Measurements from ENCODE around the gene ERC1. TPM values are rescaled to one million over a fixed set of nuclear protein-coding genes. Genes with fewer than 3 reads are reported as not detected.

The ERC1 gene
- total and polyA plus RNA-seq, 9 of the 15 experiments (the other 6 are each of a cell fraction or from before 2014, with no cell fraction given) = 0.74 to 11.8 (median 4.8) TPM

GRCh38 chr12:1496162-1496900, 505.3 kb downstream of the ERC1 start:
- H3K4me3 ChIP-seq = no peak overlapping the region
- H3K36me3 ChIP-seq (ENCODE audit: control insufficient read depth, insufficient read depth, low read length) = no peaks in the 10 kb centered on the region; the same call in 2 of the 3 replicates
- TF ChIP-seq SMARCC2 (IDR thresholded peaks at IDR 0.05; ENCODE audit: low read depth) = no peak
- TF ChIP-seq CHCHD3 (CRISPR knock-in tag; IDR thresholded peaks at IDR 0.05) = no peak
- no peak for TF ChIP-seq GABPA (tag; conservative IDR thresholded peaks at IDR 0.05; ENCODE audit: low read depth)
- intact Hi-C loops (cut with micrococcal nuclease) (no loop called here), in situ Hi-C loops (cut with MboI) (no loop called here)
- POLR2A ChIA-PET = no interaction called here
- no peak overlapping the region for H3K27ac ChIP-seq (ENCODE audit: extremely low read depth, low read depth, low read length)
- H3K4me2 ChIP-seq (ENCODE audit: insufficient read depth, low read length) = no peak overlapping the region
- no TSS peak for BruUV-seq (replicated peaks)
- no peak overlapping the region for H2AFZ ChIP-seq (ENCODE audit: low read depth, low read length)
- H3K27me3 ChIP-seq (ENCODE audit: control insufficient read depth in 2 of 2, insufficient read depth in 2 of 2, low read length in 2 of 2) = no peaks in the 10 kb centered on the region
- H3K9ac ChIP-seq (ENCODE audit: insufficient read depth in 1 of 2, low read depth in 2 of 2, low read length in 2 of 2) = peak overlapping the region in 1 of 2 experiments; percentile 52; a peak in 1 of 4 replicates
- FAIRE-seq (no peak), DNase-seq (ENCODE audit: extremely low read depth in 1 of 4, low spot score in 3 of 4) (no peak), ATAC-seq (no peak)
- 83% methylated on average over 19 of the region's 23 CpGs for WGBS (ENCODE audit: insufficient coverage, low coverage, missing lambda C conversion rate)
- CTCF ChIA-PET (ENCODE audit: low intra/inter-chr PET ratio) = no interaction called here
- H3K79me2 ChIP-seq (ENCODE audit: control insufficient read depth, insufficient read depth, low read length) = peaks cover 5% of the 10 kb centered on the region; the same call in 1 of the 3 replicates
- H3K4me1 ChIP-seq (replicated peaks in 1 of 2; ENCODE audit: control insufficient read depth in 2 of 2, insufficient read depth in 2 of 2, low read length in 2 of 2) = peaks cover 30 to 35% of the 10 kb centered on the region in 2 experiments; a peak in 4 of 5 replicates
- no peaks in the 10 kb centered on the region for H3K9me1 ChIP-seq (ENCODE audit: control insufficient read depth, insufficient read depth, low read length)
- H4K20me1 ChIP-seq (replicated peaks; ENCODE audit: control insufficient read depth, insufficient read depth, low read length) = no peaks in the 10 kb centered on the region
- no peaks in the 10 kb centered on the region; the same call in none of the 2 replicates for H3K9me3 ChIP-seq (replicated peaks; ENCODE audit: control insufficient read depth, insufficient read depth, low read depth, low read length)

DNA sequence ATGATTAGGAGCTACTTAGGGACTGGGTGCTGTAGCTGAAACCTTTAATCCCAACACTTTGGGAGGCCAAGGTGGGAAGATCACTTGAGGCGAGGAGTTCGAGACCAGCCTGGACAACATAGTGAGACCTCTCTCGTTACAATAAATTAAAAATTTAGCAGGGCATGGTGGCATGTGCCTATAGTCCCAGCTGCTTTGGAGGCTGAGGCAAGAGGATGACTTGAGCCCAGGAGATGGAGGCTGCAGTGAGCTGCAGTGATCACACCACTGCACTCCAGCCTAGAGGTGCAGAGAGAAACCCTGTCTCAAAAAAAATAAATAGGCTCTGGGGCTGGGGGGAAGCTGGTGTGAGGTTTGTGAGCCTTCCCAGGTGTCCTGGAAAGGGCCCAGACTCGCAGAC, 506.1 kb downstream of the ERC1 start:
- CTCF ChIA-PET (ENCODE audit: low intra/inter-chr PET ratio) = no interaction called here
- no peak for FAIRE-seq

More for the DNA sequence above, 506.1 kb downstream of the ERC1 start:
- DNase-seq (ENCODE audit: extremely low read depth in 1 of 4, low spot score in 3 of 4) (no peak), ATAC-seq (no peak)
- H4K20me1 ChIP-seq (replicated peaks; ENCODE audit: control insufficient read depth, insufficient read depth, low read length) = no peaks in the 10 kb centered on the region
- in situ Hi-C loops (cut with MboI) (no loop called here), intact Hi-C loops (cut with micrococcal nuclease) (no loop called here)
- POLR2A ChIA-PET = no interaction called here
- no peak overlapping the region for H3K9ac ChIP-seq (ENCODE audit: insufficient read depth in 1 of 2, low read depth in 2 of 2, low read length in 2 of 2)
- H3K9me3 ChIP-seq (replicated peaks; ENCODE audit: control insufficient read depth, insufficient read depth, low read depth, low read length) = no peaks in the 10 kb centered on the region; the same call in none of the 2 replicates
- no peak for TF ChIP-seq ZNF311 (CRISPR knock-in tag; IDR thresholded peaks at IDR 0.05)
- no peak for TF ChIP-seq HDAC8 (tag; IDR thresholded peaks at IDR 0.05)
- no TSS peak for BruUV-seq (replicated peaks)
- H3K4me3 ChIP-seq = no peak overlapping the region
- H3K79me2 ChIP-seq (ENCODE audit: control insufficient read depth, insufficient read depth, low read length) = peaks cover 5% of the 10 kb centered on the region; the same call in 1 of the 3 replicates
- no peaks in the 10 kb centered on the region for H3K27me3 ChIP-seq (ENCODE audit: control insufficient read depth in 2 of 2, insufficient read depth in 2 of 2, low read length in 2 of 2)
- H3K4me2 ChIP-seq (ENCODE audit: insufficient read depth, low read length) = no peak overlapping the region
- H3K4me1 ChIP-seq (replicated peaks in 1 of 2; ENCODE audit: control insufficient read depth in 2 of 2, insufficient read depth in 2 of 2, low read length in 2 of 2) = peaks cover 22 to 32% of the 10 kb centered on the region in 2 experiments; a peak in 4 of 5 replicates
- no peak overlapping the region for H2AFZ ChIP-seq (ENCODE audit: low read depth, low read length)
- WGBS (ENCODE audit: insufficient coverage, low coverage, missing lambda C conversion rate) = 82% methylated on average over 3 of the region's 4 CpGs
- H3K9me1 ChIP-seq (ENCODE audit: control insufficient read depth, insufficient read depth, low read length) = no peaks in the 10 kb centered on the region
- H3K36me3 ChIP-seq (ENCODE audit: control insufficient read depth, insufficient read depth, low read length) = no peaks in the 10 kb centered on the region; the same call in 2 of the 3 replicates
- no peak overlapping the region for H3K27ac ChIP-seq (ENCODE audit: extremely low read depth, low read depth, low read length)

Measured in K562 (cell line).